ENCODE data around the gene AKAP7. TPM values are rescaled to one million over a fixed set of nuclear protein-coding genes. Genes with fewer than 3 reads are reported as not detected.

AKAP7 gene
- total and polyA plus RNA-seq, 8 donors, result 20.5 to 82.0 (median 25.9) TPM

GRCh38 chr6:131210469-131210868 lies 75.2 kb downstream of the AKAP7 start:
- no peak for ATAC-seq
- H3K9me3 ChIP-seq, result no peaks in the 10 kb centered on the region
- DNase-seq, result no peak
- 81 to 94% methylated on average over 2 of the region's 2 CpGs for WGBS, 2 donors
- no peaks in the 10 kb centered on the region for H3K36me3 ChIP-seq
- FAIRE-seq, result no peak
- H3K27me3 ChIP-seq, result no peaks in the 10 kb centered on the region
- no peak for TF ChIP-seq CTCF (IDR thresholded peaks at IDR 0.05)
- no peak overlapping the region for H3K4me3 ChIP-seq
- no peak overlapping the region for H3K27ac ChIP-seq
- intact Hi-C loops (cut with DNase I), result no loop called here
- peaks cover 0 to 6% (median 0%) of the 10 kb centered on the region in 3 donors for H3K4me1 ChIP-seq

- no peak for TF ChIP-seq CTCF (IDR thresholded peaks at IDR 0.05)
- ATAC-seq (no peak), DNase-seq (no peak), FAIRE-seq (no peak)
- intact Hi-C loops (cut with DNase I), result no loop called here
- H3K4me3 ChIP-seq, result no peak overlapping the region
- WGBS, 2 donors, result 92 to 95% methylated on average over 5 of the region's 5 CpGs
- no peaks in the 10 kb centered on the region for H3K27me3 ChIP-seq
- H3K9me3 ChIP-seq, result no peaks in the 10 kb centered on the region
- no peak overlapping the region for H3K27ac ChIP-seq
- peaks cover 0 to 14% (median 8%) of the 10 kb centered on the region in 3 donors for H3K4me1 ChIP-seq
- no peaks in the 10 kb centered on the region for H3K36me3 ChIP-seq
These were observed 76.8 kb downstream of the AKAP7 start for GRCh38 chr6:131212024-131212423.

GRCh38 chr6:131212913-131213312 lies 77.6 kb downstream of the AKAP7 start:
- ATAC-seq (no peak), FAIRE-seq (no peak), DNase-seq (no peak)
- Histone ChIP-seq H3K27me3 (no peaks in the 10 kb centered on the region), H3K27ac (no peak overlapping the region), H3K4me1 (peaks cover 0 to 14% (median 9%) of the 10 kb centered on the region in 3 donors), H3K36me3 (no peaks in the 10 kb centered on the region), H3K4me3 (no peak overlapping the region), H3K9me3 (no peaks in the 10 kb centered on the region)
- 73 to 84% methylated on average over 1 of the region's 1 CpG for WGBS, 2 donors
- no peak for TF ChIP-seq CTCF (IDR thresholded peaks at IDR 0.05)
- intact Hi-C loops (cut with DNase I), result no loop called here

GRCh38 chr6:131213501-131213990 lies 78.3 kb downstream of the AKAP7 start:
- no peak overlapping the region for H3K27ac ChIP-seq

More at GRCh38 chr6:131213501-131213990, 78.3 kb downstream of the AKAP7 start:
- TF ChIP-seq CTCF (IDR thresholded peaks at IDR 0.05), result no peak
- FAIRE-seq, result no peak
- Histone ChIP-seq H3K4me1 (peaks cover 0 to 14% (median 9%) of the 10 kb centered on the region in 3 donors), H3K4me3 (no peak overlapping the region), H3K27me3 (no peaks in the 10 kb centered on the region), H3K9me3 (no peaks in the 10 kb centered on the region), H3K36me3 (no peaks in the 10 kb centered on the region)
- intact Hi-C loops (cut with DNase I), result no loop called here
- peak in 2 of 4 donors; percentile 24 to 56 for ATAC-seq
- 67 to 68% methylated on average over 3 of the region's 3 CpGs for WGBS, 2 donors
- no peak for DNase-seq
